SK-N-SH (cell line): ENCODE measurements around the gene ANKRD13B. TPM values are rescaled to one million over a fixed set of nuclear protein-coding genes. Genes with fewer than 3 reads are reported as not detected.

Source experiments
- CTCF ChIA-PET: fragments of 300-600, 350-600 bp; formaldehyde crosslinking; extraction: SDS; loops from one replicate; lab custom pipeline; 2021; lab: Yijun Ruan, JAX
- POLR2A ChIA-PET: fragments of 350-600 bp; sonication (Branson Sonifier 250); formaldehyde crosslinking; extraction: SDS; loops from one replicate; lab custom pipeline; 2020; ENCODE audit warnings: antibody characterized with exemption, inconsistent platforms; lab: Yijun Ruan, JAX
- DNase-seq: peaks from one replicate; pipeline ENCODE4 v3.0.0; 2012
- H2AFZ ChIP-seq: fragments of 200-600 bp; sonication (generic); 2 replicates; pipeline ENCODE4 v1.8.1; 2016; ENCODE audit warnings: antibody characterized with exemption, mild to moderate bottlenecking, low read depth
- H3F3A ChIP-seq: fragments of 200-600 bp; sonication (generic); replicated peaks from 2 replicates; pipeline ENCODE3; 2016; ENCODE audit warnings: antibody characterized with exemption, mild to moderate bottlenecking; ENCODE audit not compliant: insufficient read depth
- H3K27ac ChIP-seq, 2 experiments: fragments of 200-500 bp in 1 of 2; fragments of 200-600 bp in 1 of 2; sonication (Bioruptor generic) in 1 of 2; sonication (generic), shearing (Covaris generic) in 1 of 2; 2 replicates each; pipeline versions ENCODE4 v1.5.1 to v1.6.1; 2014 to 2016; ENCODE audit warnings: low read depth in 2 of 2, inconsistent platforms in 1 of 2, low read length in 1 of 2, mild to moderate bottlenecking in 1 of 2, mixed read lengths in 1 of 2
- H3K27me3 ChIP-seq: fragments of 200-600 bp; sonication (generic), shearing (Covaris generic); 2 replicates; pipeline ENCODE4 v1.6.1; 2016; ENCODE audit warnings: mixed run types; ENCODE audit not compliant: insufficient read depth
- H3K36me3 ChIP-seq, 2 experiments: fragments of 200-500 bp in 1 of 2; fragments of 200-600 bp in 1 of 2; sonication (Bioruptor generic) in 1 of 2; sonication (generic) in 1 of 2; replicated peaks in 1 of 2; 2 replicates each; pipeline versions ENCODE3 to v1.5.1; 2014 to 2016; ENCODE audit warnings: low read length in 1 of 2, mild to moderate bottlenecking in 1 of 2; ENCODE audit not compliant: insufficient read depth in 2 of 2, control insufficient read depth in 1 of 2
- H3K4me1 ChIP-seq, 2 experiments: fragments of 200-500 bp in 1 of 2; fragments of 200-600 bp in 1 of 2; sonication (Bioruptor generic) in 1 of 2; sonication (generic), shearing (Covaris generic) in 1 of 2; 2 replicates each; pipeline versions ENCODE4 v1.5.1 to v1.6.1; 2014 to 2016; ENCODE audit warnings: low read depth in 1 of 2, low read length in 1 of 2, mixed run types in 1 of 2; ENCODE audit not compliant: insufficient read depth in 2 of 2, control insufficient read depth in 1 of 2
- H3K4me2 ChIP-seq: fragments of 200-600 bp; sonication (generic), shearing (Covaris generic); 2 replicates; pipeline ENCODE4 v1.6.1; 2017; ENCODE audit warnings: mixed run types
- H3K4me3 ChIP-seq, 2 experiments: fragments of 200-500 bp in 1 of 2; fragments of 200-600 bp in 1 of 2; sonication (Bioruptor generic) in 1 of 2; sonication (generic), shearing (Covaris generic) in 1 of 2; 2 replicates each; pipeline versions ENCODE4 v1.5.1 to v1.8.1; 2014 to 2016; ENCODE audit warnings: low read depth in 2 of 2, inconsistent platforms in 1 of 2, low read length in 1 of 2, mild to moderate bottlenecking in 1 of 2, mixed read lengths in 1 of 2, moderate library complexity in 1 of 2
- H3K79me2 ChIP-seq: fragments of 200-600 bp; sonication (generic); 2 replicates; pipeline ENCODE4 v1.8.1; 2017; ENCODE audit warnings: mild to moderate bottlenecking; ENCODE audit not compliant: insufficient read depth
- H3K9ac ChIP-seq: fragments of 200-600 bp; sonication (generic); 2 replicates; pipeline ENCODE4 v1.6.1; 2017; ENCODE audit warnings: mixed run types
- H3K9me2 ChIP-seq: fragments of 200-600 bp; sonication (generic); 2 replicates; pipeline ENCODE4 v1.6.1; 2017; ENCODE audit warnings: mixed run types
- H3K9me3 ChIP-seq: fragments of 200-600 bp; sonication (generic); 2 replicates; pipeline ENCODE4 v1.6.1; 2017; ENCODE audit warnings: mixed run types, mild to moderate bottlenecking, moderate library complexity
- H4K20me1 ChIP-seq: fragments of 200-600 bp; sonication (generic); 2 replicates; pipeline ENCODE4 v1.6.1; 2017; ENCODE audit warnings: mild to moderate bottlenecking, mixed run types; ENCODE audit not compliant: insufficient read depth
- CHD2 ChIP-seq: fragments of 150-350 bp; IDR thresholded peaks from 2 replicates; pipeline ENCODE4 v1.6.1; 2018; ENCODE audit warnings: low read length; ENCODE audit not compliant: partially characterized antibody
- CTCF ChIP-seq: fragments of 200-600 bp; sonication (generic); IDR thresholded peaks from 2 replicates; pipeline ENCODE4 v1.6.1; 2017; ENCODE audit warnings: antibody characterized with exemption, mild to moderate bottlenecking, moderate library complexity
- EP300 ChIP-seq, 2 experiments: IDR thresholded peaks; 2 replicates each; pipeline versions ENCODE4 v1.4.0 to v1.6.1; 2012; ENCODE audit warnings: borderline replicate concordance in 1 of 2, low read depth in 1 of 2, low read length in 1 of 2
- EZH2phosphoT487 ChIP-seq: fragments of 200-600 bp; sonication (generic); IDR thresholded peaks from 2 replicates; pipeline ENCODE4 v1.6.1; 2017; ENCODE audit warnings: low read depth, mixed run types, mild to moderate bottlenecking, antibody characterized with exemption, moderate library complexity, borderline replicate concordance
- GABPA ChIP-seq: IDR thresholded peaks from 2 replicates; pipeline ENCODE4 v1.4.0; 2012; ENCODE audit warnings: low read depth, mild to moderate bottlenecking
- JUND ChIP-seq: IDR thresholded peaks from 2 replicates; pipeline ENCODE4 v1.4.0; 2012
- MEF2A ChIP-seq: IDR thresholded peaks from 2 replicates; pipeline ENCODE4 v1.4.0; 2012; ENCODE audit warnings: low read depth, borderline replicate concordance
- MXI1 ChIP-seq: IDR thresholded peaks from 2 replicates; pipeline ENCODE4 v1.6.1; 2012; ENCODE audit warnings: mild to moderate bottlenecking, low read depth, low read length, improper control_type of control experiment
- NFIC ChIP-seq: IDR thresholded peaks from 2 replicates; pipeline ENCODE4 v1.4.0; 2012; ENCODE audit warnings: borderline replicate concordance
- RAD21 ChIP-seq: IDR thresholded peaks from 2 replicates; pipeline ENCODE4 v1.6.1; 2012; ENCODE audit warnings: mild to moderate bottlenecking, low read length
- RCOR1 ChIP-seq: fragments of 150-350 bp; IDR thresholded peaks from 2 replicates; pipeline ENCODE4 v1.6.1; 2017; ENCODE audit warnings: antibody characterized with exemption, low read length
- REST ChIP-seq: IDR thresholded peaks from 2 replicates; pipeline ENCODE4 v1.6.1; 2012; ENCODE audit warnings: mild to moderate bottlenecking, low read depth, low read length, moderate library complexity
- RFX5 ChIP-seq: IDR thresholded peaks from 2 replicates; pipeline ENCODE4 v1.6.1; 2012; ENCODE audit warnings: mild to moderate bottlenecking, improper control_type of control experiment, low read length
- SMC3 ChIP-seq: IDR thresholded peaks from 2 replicates; pipeline ENCODE4 v1.6.1; 2012; ENCODE audit warnings: low read depth, low read length, improper control_type of control experiment
- TAF1 ChIP-seq: IDR thresholded peaks from 2 replicates; pipeline ENCODE4 v1.6.1; 2012; ENCODE audit warnings: low read depth, mild to moderate bottlenecking, low read length, moderate library complexity, borderline replicate concordance
- YY1 ChIP-seq: IDR thresholded peaks from 2 replicates; pipeline ENCODE4 v1.4.0; 2012; ENCODE audit warnings: low read depth, mild to moderate bottlenecking
- WGBS: methylation state at CpG from one replicate; pipeline ENCODE4 v1.1.6; 2017; ENCODE audit warnings: low lambda C conversion rate; 5-methylcytosine and 5-hydroxymethylcytosine counted together
- polyA plus RNA-seq, 3 experiments: library from polyadenylated mRNA; depleted of rRNA; stranded (reverse); fragments of >200 nt; gene quantifications; 2 replicates each; pipeline ENCODE4 v1.2.3, GENCODE V29; 2012
- TF ChIP-seq, protein P1 (sequence below): IDR thresholded peaks from 2 replicates; pipeline ENCODE4 v1.4.0; 2012; ENCODE audit warnings: low read depth
- TF ChIP-seq, protein P2 (sequence below): fragments of 150-350 bp; IDR thresholded peaks from 2 replicates; pipeline ENCODE4 v1.6.1; 2016; ENCODE audit warnings: mild to moderate bottlenecking, low read depth, low read length
- TF ChIP-seq, protein P3 (sequence below): IDR thresholded peaks from 2 replicates; pipeline ENCODE4 v1.4.0; 2012; ENCODE audit warnings: low read depth, borderline replicate concordance
- TF ChIP-seq, protein P4 (sequence below): fragments of 150-350 bp; IDR thresholded peaks from 2 replicates; pipeline ENCODE4 v1.6.1; 2017; ENCODE audit warnings: antibody characterized with exemption, low read length, low read depth, borderline replicate concordance
- TF ChIP-seq, protein P5 (sequence below): IDR thresholded peaks from 2 replicates; pipeline ENCODE4 v1.4.0; 2012; ENCODE audit warnings: low read depth, borderline replicate concordance

Gene ANKRD13B
- polyA plus RNA-seq, 1 of the 3 experiments (the other 2 are of a cell fraction): 16.1 TPM

- peaks cover 16 to 18% of the 10 kb centered on the region in 2 experiments for H3K36me3 ChIP-seq
- POLR2A ChIA-PET: no interaction called here
- no peak overlapping the region for H3K9ac ChIP-seq
- peak overlapping the region; percentile 39; the same call in 1 of the 2 replicates for H3K4me2 ChIP-seq
- no peaks in the 10 kb centered on the region for H3K9me3 ChIP-seq
- no peaks in the 10 kb centered on the region for H3K9me2 ChIP-seq
- peak overlapping the region; percentile 75 to 94 for H3K27ac ChIP-seq
- no peaks in the 10 kb centered on the region for H3K79me2 ChIP-seq
- no peaks in the 10 kb centered on the region for H4K20me1 ChIP-seq
- peak; percentile 55 for DNase-seq
- CTCF ChIA-PET: interaction anchor here (0.6 to 3.9 kb wide), 6 partner anchors 32 to 437 kb away, joined by 3 to 16 read pairs (median 3); no protein-coding TSS in a partner anchor
- H3F3A ChIP-seq: peaks cover 13% of the 10 kb centered on the region
- no peak overlapping the region for H3K4me3 ChIP-seq
- no peak overlapping the region; the same call in 1 of the 2 replicates for H2AFZ ChIP-seq
- WGBS: 16% methylated on average over 5 of the region's 5 CpGs
- peaks cover 44 to 50% of the 10 kb centered on the region in 2 experiments; a peak in 3 of 4 replicates for H3K4me1 ChIP-seq
- no peaks in the 10 kb centered on the region for H3K27me3 ChIP-seq
- TF ChIP-seq, protein P1, sequence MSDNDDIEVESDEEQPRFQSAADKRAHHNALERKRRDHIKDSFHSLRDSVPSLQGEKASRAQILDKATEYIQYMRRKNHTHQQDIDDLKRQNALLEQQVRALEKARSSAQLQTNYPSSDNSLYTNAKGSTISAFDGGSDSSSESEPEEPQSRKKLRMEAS: no peak
- TF ChIP-seq RAD21 (no peak; the same call in 1 of the 2 replicates), CTCF (no peak), MXI1 (peak; percentile 69; the same call in 1 of the 2 replicates), GABPA (no peak), NFIC (peak; percentile 35; the same call in 1 of the 2 replicates), EP300 (IDR thresholded peaks at IDR 0.05; ENCODE audit: borderline replicate concordance in 1 of 2, low read depth in 1 of 2, low read length in 1 of 2) (peak; percentile 32 to 84; a peak in 3 of 4 replicates), CHD2 (peak; percentile 28), TAF1 (no peak), RFX5 (0 out of 2 replicates have a peak, but pooled peaks have one; percentile 7), SMC3 (no peak), RCOR1 (no peak; the same call in 1 of the 2 replicates), EZH2phosphoT487 (no peak), YY1 (no peak), REST (no peak), JUND (no peak; the same call in 1 of the 2 replicates), MEF2A (no peak)
- TF ChIP-seq, protein P2, sequence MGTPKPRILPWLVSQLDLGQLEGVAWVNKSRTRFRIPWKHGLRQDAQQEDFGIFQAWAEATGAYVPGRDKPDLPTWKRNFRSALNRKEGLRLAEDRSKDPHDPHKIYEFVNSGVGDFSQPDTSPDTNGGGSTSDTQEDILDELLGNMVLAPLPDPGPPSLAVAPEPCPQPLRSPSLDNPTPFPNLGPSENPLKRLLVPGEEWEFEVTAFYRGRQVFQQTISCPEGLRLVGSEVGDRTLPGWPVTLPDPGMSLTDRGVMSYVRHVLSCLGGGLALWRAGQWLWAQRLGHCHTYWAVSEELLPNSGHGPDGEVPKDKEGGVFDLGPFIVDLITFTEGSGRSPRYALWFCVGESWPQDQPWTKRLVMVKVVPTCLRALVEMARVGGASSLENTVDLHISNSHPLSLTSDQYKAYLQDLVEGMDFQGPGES: no peak
- TF ChIP-seq, protein P3, sequence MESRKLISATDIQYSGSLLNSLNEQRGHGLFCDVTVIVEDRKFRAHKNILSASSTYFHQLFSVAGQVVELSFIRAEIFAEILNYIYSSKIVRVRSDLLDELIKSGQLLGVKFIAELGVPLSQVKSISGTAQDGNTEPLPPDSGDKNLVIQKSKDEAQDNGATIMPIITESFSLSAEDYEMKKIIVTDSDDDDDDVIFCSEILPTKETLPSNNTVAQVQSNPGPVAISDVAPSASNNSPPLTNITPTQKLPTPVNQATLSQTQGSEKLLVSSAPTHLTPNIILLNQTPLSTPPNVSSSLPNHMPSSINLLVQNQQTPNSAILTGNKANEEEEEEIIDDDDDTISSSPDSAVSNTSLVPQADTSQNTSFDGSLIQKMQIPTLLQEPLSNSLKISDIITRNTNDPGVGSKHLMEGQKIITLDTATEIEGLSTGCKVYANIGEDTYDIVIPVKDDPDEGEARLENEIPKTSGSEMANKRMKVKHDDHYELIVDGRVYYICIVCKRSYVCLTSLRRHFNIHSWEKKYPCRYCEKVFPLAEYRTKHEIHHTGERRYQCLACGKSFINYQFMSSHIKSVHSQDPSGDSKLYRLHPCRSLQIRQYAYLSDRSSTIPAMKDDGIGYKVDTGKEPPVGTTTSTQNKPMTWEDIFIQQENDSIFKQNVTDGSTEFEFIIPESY: no peak
- TF ChIP-seq, protein P4, sequence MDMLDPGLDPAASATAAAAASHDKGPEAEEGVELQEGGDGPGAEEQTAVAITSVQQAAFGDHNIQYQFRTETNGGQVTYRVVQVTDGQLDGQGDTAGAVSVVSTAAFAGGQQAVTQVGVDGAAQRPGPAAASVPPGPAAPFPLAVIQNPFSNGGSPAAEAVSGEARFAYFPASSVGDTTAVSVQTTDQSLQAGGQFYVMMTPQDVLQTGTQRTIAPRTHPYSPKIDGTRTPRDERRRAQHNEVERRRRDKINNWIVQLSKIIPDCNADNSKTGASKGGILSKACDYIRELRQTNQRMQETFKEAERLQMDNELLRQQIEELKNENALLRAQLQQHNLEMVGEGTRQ: peak; percentile 62; the same call in 1 of the 2 replicates
- TF ChIP-seq, protein P5, sequence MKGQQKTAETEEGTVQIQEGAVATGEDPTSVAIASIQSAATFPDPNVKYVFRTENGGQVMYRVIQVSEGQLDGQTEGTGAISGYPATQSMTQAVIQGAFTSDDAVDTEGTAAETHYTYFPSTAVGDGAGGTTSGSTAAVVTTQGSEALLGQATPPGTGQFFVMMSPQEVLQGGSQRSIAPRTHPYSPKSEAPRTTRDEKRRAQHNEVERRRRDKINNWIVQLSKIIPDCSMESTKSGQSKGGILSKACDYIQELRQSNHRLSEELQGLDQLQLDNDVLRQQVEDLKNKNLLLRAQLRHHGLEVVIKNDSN: peak; percentile 90
These were observed 52.7 kb downstream of the ANKRD13B start for GRCh38 chr17:29645515-29646051.
